ENCODE results near the gene TPPP3.
"Not testable (repeated sequence)": the region's sequence is repeated elsewhere in the genome, so short reads cannot be mapped to it uniquely, and the experiment has no call there.

TPPP3 gene

GRCh38 chr16:67388591-67388990 is 4.7 kb downstream of the TPPP3 start:
- DNase-seq: no peak

DNA sequence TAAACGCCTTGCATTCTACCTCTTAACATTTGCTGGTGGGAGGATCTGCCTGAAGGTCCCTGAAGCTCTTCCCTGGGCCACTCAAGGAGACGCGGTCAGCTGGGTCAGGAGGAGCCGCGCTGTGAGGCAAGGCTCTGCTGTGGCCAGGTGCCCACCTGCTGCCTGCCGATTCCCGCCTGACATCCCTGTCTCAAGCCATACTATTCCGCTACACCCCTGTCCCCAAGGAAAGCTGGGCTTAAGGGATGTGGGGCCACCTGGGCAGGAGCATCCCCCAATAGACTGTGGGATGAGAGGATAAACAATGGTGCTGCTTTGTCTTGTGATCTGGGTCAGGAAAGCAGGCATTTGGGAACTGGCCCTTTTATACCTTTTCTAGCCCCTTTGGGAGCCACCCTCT is 5.1 kb downstream of the TPPP3 start:
- DNase-seq: no peak

- no peak for DNase-seq
Observed at GRCh38 chr16:67387479-67388079, 5.7 kb downstream of the TPPP3 start.

GRCh38 chr16:67386861-67387455 is 6.3 kb downstream of the TPPP3 start:
- no peak for DNase-seq

- no peak for DNase-seq
Observed at GRCh38 chr16:67384778-67385510, 8.4 kb downstream of the TPPP3 start.

DNA sequence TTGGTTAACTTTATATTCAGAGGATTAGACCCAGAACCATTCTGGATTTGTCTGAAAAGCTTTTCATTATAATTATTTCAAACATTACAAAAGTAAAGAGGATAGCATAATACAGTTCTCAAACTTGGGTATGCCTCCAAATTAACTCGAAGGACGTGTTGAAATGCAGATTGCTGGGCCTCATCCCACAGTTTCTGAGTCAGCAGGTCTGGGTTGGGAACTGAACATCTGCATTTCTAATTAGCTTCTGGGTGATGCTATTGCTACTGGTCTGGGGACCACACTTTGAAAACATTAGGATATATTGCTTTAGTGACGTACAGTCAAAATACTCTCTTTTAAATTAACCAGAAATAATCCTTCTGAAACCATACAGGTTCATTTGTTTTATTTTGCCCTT is 10.0 kb downstream of the TPPP3 start:
- DNase-seq: no peak

DNA sequence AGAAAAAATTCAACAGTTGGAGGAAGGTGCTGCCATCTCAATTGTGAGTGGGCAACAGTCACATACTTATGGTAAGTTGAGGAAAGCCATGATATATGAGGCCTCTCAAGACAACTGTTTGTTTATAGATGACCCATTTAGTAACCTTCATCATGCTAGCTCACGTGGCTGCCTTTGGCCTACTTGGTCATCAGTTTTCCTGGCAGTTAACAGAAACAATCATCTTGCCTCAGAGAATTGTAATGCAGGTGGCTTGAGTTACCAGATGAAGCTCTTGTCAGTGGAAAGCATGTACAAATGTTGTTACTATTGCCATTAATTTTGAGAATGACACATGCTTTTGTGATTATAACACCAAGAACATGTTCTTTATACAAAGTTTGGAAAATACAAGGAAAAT is 14.7 kb downstream of the TPPP3 start:
- no peak for DNase-seq

DNA sequence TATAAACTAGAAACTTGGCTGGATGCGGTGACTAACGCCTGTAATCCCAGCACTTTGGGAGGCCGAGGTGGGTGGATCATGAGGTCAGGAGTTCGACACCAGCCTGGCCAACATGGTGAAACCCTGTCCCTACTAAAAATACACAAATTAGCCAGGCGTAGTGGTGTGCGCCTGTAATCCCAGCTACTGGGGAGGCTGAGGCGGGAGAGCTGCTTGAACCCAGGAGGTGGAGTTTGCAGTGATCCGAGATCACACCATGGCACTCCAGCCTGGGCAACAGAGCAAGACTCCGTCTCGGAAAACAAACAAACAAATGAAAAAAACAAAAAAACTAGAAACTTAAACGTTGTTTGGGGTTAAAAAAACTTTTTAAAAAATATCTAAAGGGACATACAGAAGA is 17.3 kb downstream of the TPPP3 start:
- DNase-seq: not testable (repeated sequence)

DNA sequence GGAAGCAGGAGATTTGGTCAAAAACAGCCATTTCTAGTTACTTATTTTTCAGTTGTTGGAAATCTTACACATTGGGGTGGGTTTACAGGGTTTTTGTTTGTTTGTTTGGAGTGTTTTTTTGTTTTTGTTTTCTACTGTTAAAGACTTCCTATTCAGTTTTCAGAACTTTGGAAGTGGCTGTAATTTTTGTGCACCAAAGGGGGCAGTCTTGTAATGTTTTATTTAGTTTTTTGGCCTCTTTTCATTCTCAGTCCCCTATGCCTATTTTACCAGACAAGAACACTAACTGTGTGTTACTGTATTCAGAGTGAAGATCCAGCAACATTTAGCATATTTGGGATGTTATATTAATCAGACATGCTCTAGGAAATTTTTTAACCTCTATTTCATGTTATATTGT is 20.6 kb downstream of the TPPP3 start:
- DNase-seq: peak in 1 of 2 donors; percentile 17

- no peak for DNase-seq
Observed at GRCh38 chr16:67370661-67371060, 22.6 kb downstream of the TPPP3 start.

GRCh38 chr16:67364600-67365235 is 28.6 kb downstream of the TPPP3 start:
- peak in 1 of 2 donors; percentile 5 for DNase-seq

DNA sequence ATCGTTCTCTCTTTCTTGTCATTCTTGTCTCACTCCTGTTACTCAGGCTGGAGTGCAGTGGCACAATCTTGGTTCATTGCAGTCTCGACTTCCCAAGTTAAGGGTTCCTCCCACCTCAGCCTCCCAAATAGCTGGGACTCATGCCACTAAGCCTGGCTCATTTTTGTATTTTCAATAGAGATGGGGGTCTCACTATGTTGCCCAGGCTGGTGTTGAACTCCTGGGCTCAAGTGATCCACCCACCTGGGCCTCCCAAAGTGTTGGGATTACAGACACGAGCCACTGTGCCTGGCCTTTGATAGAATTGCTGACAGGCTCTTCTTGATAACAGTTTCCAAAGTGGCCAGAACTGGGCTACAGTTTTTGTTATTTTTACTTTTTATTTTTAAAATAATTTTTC is 32.3 kb downstream of the TPPP3 start:
- DNase-seq: no peak

GRCh38 chr16:67359540-67360269 is 33.6 kb downstream of the TPPP3 start:
- DNase-seq: not testable (repeated sequence)

DNA sequence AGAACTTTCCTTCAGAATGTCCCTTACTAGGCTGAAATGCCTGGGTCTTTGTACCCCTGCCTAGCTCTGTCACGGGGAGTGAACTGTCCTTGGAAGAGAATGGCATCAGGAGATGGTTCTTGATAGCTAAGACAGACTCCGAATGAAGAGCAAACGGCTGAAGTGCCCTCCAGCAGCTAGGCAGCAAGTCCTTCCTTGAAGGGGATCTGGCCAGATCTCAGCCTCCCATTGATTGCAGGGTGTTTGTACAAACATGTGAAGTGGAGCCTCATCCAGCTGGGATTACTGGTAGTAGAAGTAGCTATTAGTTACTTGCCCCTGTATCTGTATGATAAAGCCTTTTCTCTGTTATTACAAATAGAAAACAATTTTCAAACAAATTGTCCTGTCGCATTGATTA is 35.7 kb downstream of the TPPP3 start:
- DNase-seq: no peak

GRCh38 chr16:67356396-67356795 is 36.9 kb downstream of the TPPP3 start:
- no peak for DNase-seq

GRCh38 chr16:67352463-67352862 is 40.8 kb downstream of the TPPP3 start:
- DNase-seq: not testable (repeated sequence)

DNA sequence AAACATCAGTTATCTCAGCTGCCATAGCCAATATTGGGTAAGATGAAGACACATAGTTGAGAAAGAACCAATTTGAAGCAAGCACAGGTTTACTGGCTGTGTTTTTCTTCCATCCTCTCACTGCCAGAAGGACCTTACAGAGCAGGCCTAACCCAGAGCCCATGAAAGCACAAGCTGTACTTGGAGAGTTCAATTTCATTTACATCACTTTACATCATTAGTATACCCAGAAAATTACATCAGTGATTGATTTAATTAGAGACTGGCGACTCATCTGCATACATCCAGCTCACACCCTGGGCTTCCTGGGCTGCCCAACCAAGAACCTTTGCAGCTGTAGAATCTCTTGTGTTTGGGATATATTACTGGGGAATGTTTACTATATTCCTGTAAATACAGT is 43.0 kb downstream of the TPPP3 start:
- DNase-seq: no peak

DNA sequence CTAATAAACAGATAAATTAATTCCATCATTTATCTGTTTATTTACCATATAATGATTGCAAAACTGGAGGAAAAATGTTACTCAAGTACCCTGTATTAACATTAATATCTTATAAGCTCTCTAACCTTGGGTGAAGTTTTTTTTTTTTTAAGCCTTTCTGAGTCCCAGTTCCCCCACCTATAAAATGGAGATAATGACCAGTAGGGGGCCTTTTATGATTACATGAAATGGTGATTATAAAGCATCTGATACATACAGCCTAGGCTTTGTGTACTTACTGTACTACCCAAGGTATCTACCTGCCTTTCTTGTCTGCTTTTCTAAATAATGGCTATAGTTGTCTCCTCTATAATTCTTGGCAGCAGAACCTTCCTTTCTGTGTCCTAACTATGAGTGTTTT is 44.1 kb downstream of the TPPP3 start:
- peak in 1 of 2 donors; percentile 54 for DNase-seq

- DNase-seq: no peak
Observed at GRCh38 chr16:67346341-67346740, 47.0 kb downstream of the TPPP3 start.

DNA sequence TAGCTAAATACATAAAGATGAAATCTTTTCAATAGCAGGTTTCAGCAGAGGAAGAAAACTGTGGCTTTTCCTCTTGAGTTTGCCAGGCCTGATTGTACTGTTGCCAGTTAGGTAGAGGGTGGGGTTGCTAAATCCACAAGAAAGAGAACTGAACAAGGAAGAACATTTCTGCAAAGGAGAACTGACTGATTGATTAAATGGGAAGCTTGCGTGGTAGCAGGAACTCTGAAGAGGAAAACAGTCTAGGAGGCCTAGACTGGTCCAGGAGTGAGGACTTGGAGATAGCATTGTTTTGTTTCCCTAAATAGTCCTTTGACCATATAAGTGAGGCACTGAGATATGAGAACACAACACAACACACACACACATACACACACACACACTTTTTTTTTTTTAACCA is 47.9 kb downstream of the TPPP3 start:
- no peak for DNase-seq

GRCh38 chr16:67342616-67343015 is 50.7 kb downstream of the TPPP3 start:
- DNase-seq: no peak

DNA sequence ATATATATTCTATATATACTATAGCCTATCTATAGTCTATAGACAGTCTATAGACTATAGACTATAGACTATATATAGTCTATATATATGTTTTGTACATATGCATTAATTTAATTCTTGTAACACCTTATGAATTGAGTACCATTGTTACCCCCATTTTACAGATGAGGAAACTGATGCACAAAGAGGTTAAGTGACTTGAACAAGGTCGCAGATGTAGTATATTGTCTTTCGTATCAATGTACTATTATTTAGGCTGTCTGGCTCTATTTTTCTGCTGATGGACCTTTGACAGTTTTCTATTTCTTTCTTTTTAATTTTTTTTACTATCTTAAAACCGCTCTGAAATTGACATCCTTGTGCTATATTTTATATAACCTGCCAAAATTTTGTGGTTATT is 52.0 kb downstream of the TPPP3 start:
- DNase-seq: no peak
